Measurements from ENCODE around the gene TBCK.

- TF ChIP-seq CTCF (conservative IDR thresholded peaks at IDR 0.05 in 1 of 2, IDR thresholded peaks at IDR 0.05 in 1 of 2; ENCODE audit: extremely low read depth in 1 of 2, insufficient read depth in 1 of 2, low read depth in 1 of 2, low read length in 2 of 2) (no peak), EZH2 (IDR thresholded peaks at IDR 0.05; ENCODE audit: borderline replicate concordance, low read length) (no peak)
Measured at GRCh38 chr4:106302062-106302438, 14.0 kb downstream of the TBCK start.

Data from mammary epithelial cell (primary cell).